ENCODE results near the gene MALT1.

DNA sequence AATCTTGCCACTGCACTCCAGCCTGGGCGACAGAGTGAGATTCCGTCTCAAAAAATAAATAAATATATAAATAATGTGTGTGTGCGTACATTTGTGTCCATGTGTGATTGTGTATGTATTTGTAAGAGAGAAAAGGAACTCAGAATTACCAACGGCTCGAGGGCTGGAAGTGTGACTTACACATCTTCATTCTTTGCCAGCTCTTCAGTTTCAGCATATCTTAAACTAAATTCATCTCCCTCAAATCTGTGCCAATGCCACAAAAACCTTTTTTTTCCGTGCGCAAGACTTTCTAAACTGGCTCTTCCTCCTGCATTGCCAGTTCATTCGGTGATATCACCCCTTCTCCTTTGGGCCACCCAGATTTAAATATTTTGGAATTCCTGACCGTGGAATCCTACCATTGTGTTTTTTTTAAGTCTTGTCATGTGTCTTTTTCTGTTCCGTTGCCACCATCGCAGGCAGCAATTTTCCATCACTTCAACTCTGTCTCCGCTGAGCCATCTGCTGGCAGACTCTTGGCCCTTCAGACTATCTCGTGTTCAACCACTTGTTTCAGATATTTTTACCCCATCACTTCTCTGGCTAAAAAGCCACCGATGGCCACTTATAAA lies 116.4 kb downstream of the MALT1 start:
- TF ChIP-seq, protein P1, sequence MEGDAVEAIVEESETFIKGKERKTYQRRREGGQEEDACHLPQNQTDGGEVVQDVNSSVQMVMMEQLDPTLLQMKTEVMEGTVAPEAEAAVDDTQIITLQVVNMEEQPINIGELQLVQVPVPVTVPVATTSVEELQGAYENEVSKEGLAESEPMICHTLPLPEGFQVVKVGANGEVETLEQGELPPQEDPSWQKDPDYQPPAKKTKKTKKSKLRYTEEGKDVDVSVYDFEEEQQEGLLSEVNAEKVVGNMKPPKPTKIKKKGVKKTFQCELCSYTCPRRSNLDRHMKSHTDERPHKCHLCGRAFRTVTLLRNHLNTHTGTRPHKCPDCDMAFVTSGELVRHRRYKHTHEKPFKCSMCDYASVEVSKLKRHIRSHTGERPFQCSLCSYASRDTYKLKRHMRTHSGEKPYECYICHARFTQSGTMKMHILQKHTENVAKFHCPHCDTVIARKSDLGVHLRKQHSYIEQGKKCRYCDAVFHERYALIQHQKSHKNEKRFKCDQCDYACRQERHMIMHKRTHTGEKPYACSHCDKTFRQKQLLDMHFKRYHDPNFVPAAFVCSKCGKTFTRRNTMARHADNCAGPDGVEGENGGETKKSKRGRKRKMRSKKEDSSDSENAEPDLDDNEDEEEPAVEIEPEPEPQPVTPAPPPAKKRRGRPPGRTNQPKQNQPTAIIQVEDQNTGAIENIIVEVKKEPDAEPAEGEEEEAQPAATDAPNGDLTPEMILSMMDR (conservative IDR thresholded peaks at IDR 0.05; ENCODE audit: low read depth, low read length), result no peak
- no peak for TF ChIP-seq EZH2 (IDR thresholded peaks at IDR 0.05; ENCODE audit: low read length, unreplicated experiment)
- no peak for TF ChIP-seq EZH2phosphoT487 (IDR thresholded peaks at IDR 0.05; ENCODE audit: borderline replicate concordance, low read length)

Measured in PC-3 (cell line).